ENCODE results near the gene NPHP1.

- no peak for TF ChIP-seq CTCF (IDR thresholded peaks at IDR 0.05; ENCODE audit: low read depth, low read length)
- TF ChIP-seq MYC (IDR thresholded peaks at IDR 0.05; ENCODE audit: low read depth, low read length), result no peak
- TF ChIP-seq, protein P1, sequence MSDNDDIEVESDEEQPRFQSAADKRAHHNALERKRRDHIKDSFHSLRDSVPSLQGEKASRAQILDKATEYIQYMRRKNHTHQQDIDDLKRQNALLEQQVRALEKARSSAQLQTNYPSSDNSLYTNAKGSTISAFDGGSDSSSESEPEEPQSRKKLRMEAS (IDR thresholded peaks at IDR 0.05; ENCODE audit: low read depth, low read length), result no peak
- no peak for TF ChIP-seq POLR2A (IDR thresholded peaks at IDR 0.05; ENCODE audit: extremely low read depth, insufficient read length)
Measured at GRCh38 chr2:110106642-110107041, 98.2 kb downstream of the NPHP1 start.

All from NB4 (cell line).